Osteocyte (in vitro differentiated cells): Measurements from ENCODE around the gene HIVEP3. TPM values are rescaled to one million over a fixed set of nuclear protein-coding genes. Genes with fewer than 3 reads are reported as not detected.

Source experiments
- DNase-seq: peaks from one replicate; pipeline ENCODE4 v3.0.0; 2021; ENCODE audit warnings: mixed read lengths; ENCODE audit not compliant: unreplicated experiment; ENCODE audit errors: extremely low spot score
- H3K27ac Mint-ChIP-seq: one replicate; pipeline ENCODE4 v1.8.0; 2021; ENCODE audit warnings: mild to moderate bottlenecking, mixed read lengths; ENCODE audit not compliant: unreplicated experiment
- H3K27me3 Mint-ChIP-seq: one replicate; pipeline ENCODE4 v1.8.0; 2021; ENCODE audit warnings: mixed read lengths; ENCODE audit not compliant: unreplicated experiment
- H3K36me3 Mint-ChIP-seq: one replicate; pipeline ENCODE4 v1.8.0; 2021; ENCODE audit warnings: mixed read lengths; ENCODE audit not compliant: unreplicated experiment
- H3K4me1 Mint-ChIP-seq: one replicate; pipeline ENCODE4 v1.8.0; 2021; ENCODE audit warnings: mixed read lengths; ENCODE audit not compliant: unreplicated experiment
- H3K4me3 Mint-ChIP-seq: one replicate; pipeline ENCODE4 v1.8.0; 2021; ENCODE audit warnings: mild to moderate bottlenecking, moderate library complexity, mixed read lengths; ENCODE audit not compliant: unreplicated experiment
- H3K9me3 Mint-ChIP-seq: one replicate; pipeline ENCODE4 v1.8.0; 2021; ENCODE audit warnings: mixed read lengths; ENCODE audit not compliant: unreplicated experiment
- CTCF ChIP-seq: fragments of 200-600 bp; sonication (generic); IDR thresholded peaks from 2 replicates; pipeline ENCODE4 v1.5.0; 2021; ENCODE audit warnings: antibody characterized with exemption, mild to moderate bottlenecking, moderate library complexity
- total RNA-seq: library from RNA; stranded (reverse); gene quantifications from 2 replicates; pipeline ENCODE4 v1.2.1, GENCODE V29; 2021

Gene HIVEP3
- total RNA-seq, 1 donor from 2014 or later = 0.97 TPM

GRCh38 chr1:41581216-41582003 is 337.3 kb downstream of the HIVEP3 start:
- DNase-seq = peak; percentile 82
- TF ChIP-seq CTCF = no peak
- no peaks in the 10 kb centered on the region for H3K9me3 Mint-ChIP-seq
- no peak overlapping the region for H3K27ac Mint-ChIP-seq
- no peak overlapping the region for H3K4me3 Mint-ChIP-seq
- no peaks in the 10 kb centered on the region for H3K27me3 Mint-ChIP-seq
- no peaks in the 10 kb centered on the region for H3K36me3 Mint-ChIP-seq
- no peaks in the 10 kb centered on the region for H3K4me1 Mint-ChIP-seq

- no peak overlapping the region for H3K4me3 Mint-ChIP-seq
- no peaks in the 10 kb centered on the region for H3K27me3 Mint-ChIP-seq
- no peaks in the 10 kb centered on the region for H3K36me3 Mint-ChIP-seq
- H3K27ac Mint-ChIP-seq = no peak overlapping the region
- peak; percentile 74 for DNase-seq
- H3K9me3 Mint-ChIP-seq = no peaks in the 10 kb centered on the region
- H3K4me1 Mint-ChIP-seq = no peaks in the 10 kb centered on the region
- no peak for TF ChIP-seq CTCF
Measured at GRCh38 chr1:41580520-41581172, 338.1 kb downstream of the HIVEP3 start.

- no peak for TF ChIP-seq CTCF
- H3K27me3 Mint-ChIP-seq = no peaks in the 10 kb centered on the region
- no peaks in the 10 kb centered on the region for H3K36me3 Mint-ChIP-seq
Measured at GRCh38 chr1:41580021-41580420, 338.7 kb downstream of the HIVEP3 start.

GRCh38 chr1:41578712-41579335 is 339.9 kb downstream of the HIVEP3 start:
- TF ChIP-seq CTCF = peak; percentile 53
- Mint-ChIP-seq H3K27me3 (no peaks in the 10 kb centered on the region), H3K4me3 (no peak overlapping the region), H3K27ac (no peak overlapping the region), H3K4me1 (no peaks in the 10 kb centered on the region), H3K36me3 (no peaks in the 10 kb centered on the region), H3K9me3 (no peaks in the 10 kb centered on the region)
- DNase-seq = peak; percentile 38

More at GRCh38 chr1:41580021-41580420, 338.7 kb downstream of the HIVEP3 start:
- no peaks in the 10 kb centered on the region for H3K9me3 Mint-ChIP-seq
- peak; percentile 54 for DNase-seq
- no peak overlapping the region for H3K27ac Mint-ChIP-seq
- H3K4me1 Mint-ChIP-seq = no peaks in the 10 kb centered on the region
- H3K4me3 Mint-ChIP-seq = no peak overlapping the region

- no peaks in the 10 kb centered on the region for H3K9me3 Mint-ChIP-seq
- no peak overlapping the region for H3K27ac Mint-ChIP-seq
- DNase-seq = peak; percentile 56
- H3K4me1 Mint-ChIP-seq = no peaks in the 10 kb centered on the region
- no peaks in the 10 kb centered on the region for H3K36me3 Mint-ChIP-seq
- TF ChIP-seq CTCF = no peak
- H3K27me3 Mint-ChIP-seq = no peaks in the 10 kb centered on the region
- H3K4me3 Mint-ChIP-seq = no peak overlapping the region
Measured at GRCh38 chr1:41576620-41577019, 342.1 kb downstream of the HIVEP3 start.
